Cardiac septum (tissue), 1 donor: ENCODE results near the gene IL11RA. TPM values are rescaled to one million over a fixed set of nuclear protein-coding genes. Genes with fewer than 3 reads are reported as not detected.
A peak's percentile ranks its signal among the peaks of the same experiment; 100 is the strongest.

Experiments
- DNase-seq: peaks from one replicate; pipeline ENCODE4 v3.0.0-alpha.2; 2020; ENCODE audit warnings: low spot score
- intact Hi-C: fragments of 100-400 bp; cut with DNase I; formaldehyde crosslinking; loops from one replicate; pipeline ENCODE4 v1.14.0; 2022
- total RNA-seq: library from RNA; stranded (reverse); fragmentation: NEBNext Ultra II Directional; extraction: Animal tissue kit (Norgen Biotek cat#: 25700); gene quantifications from one replicate; pipeline ENCODE4 v1.2.1, GENCODE V29; 2021
- donor health status: DM: no; HTN: no; CAD: no.

IL11RA gene
- total RNA-seq, 1 donor from 2014 or later: 59.4 TPM

DNA sequence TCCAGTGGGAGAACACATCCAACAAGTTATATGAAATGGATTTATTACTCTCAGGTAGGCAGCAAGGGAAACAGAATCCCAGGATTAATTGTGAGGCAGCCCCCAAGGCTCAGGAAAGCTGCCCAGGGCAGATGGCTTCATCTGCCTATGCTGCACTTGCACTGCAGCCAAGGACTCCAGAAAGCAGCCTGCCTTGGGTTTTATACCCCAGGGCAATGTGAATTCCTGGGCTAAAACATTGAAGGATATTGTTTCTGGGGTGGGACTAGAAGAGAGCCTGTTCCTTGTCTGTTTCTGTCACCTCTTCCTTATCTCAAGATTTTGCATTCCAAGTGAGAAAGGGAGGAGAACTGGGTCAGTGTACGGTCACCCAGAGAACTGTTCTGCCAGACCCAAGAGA is 19.3 kb downstream of the IL11RA start:
- DNase-seq: no peak
- intact Hi-C loops: no loop called here

GRCh38 chr9:34674440-34674839 is 22.5 kb downstream of the IL11RA start:
- no peak for DNase-seq

DNA sequence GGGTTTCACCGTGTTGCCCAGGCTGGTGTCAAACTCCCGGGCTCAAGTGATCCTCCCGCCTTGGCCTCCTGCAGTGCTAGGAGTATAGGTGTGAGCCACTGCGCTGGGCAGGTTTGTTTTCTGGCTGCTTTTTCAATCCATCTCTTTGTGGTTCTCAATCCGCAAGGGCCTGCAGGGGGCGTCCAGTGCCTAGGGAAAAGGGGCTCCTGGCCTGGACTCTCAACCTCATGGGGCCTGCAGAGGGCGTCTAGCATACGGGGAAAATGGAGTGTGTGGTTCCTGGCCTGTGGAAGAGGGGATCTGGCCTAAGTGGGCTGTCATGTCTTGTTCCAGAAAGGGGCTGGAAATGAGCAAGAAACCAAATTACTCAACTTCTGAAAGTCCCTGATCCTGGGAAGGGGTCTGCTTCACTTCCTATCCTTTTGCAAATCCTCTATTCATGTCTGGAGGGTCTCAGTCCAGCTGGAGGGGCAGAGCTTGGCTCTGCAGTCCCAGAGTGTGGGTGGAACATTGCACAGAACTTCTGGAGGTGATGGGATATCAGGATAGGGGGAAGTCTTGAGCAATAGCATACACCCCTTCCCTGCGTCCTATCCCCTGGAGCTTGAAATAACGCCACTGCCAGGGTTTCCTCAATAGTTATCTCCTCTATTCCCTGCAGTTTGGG is 23.2 kb downstream of the IL11RA start:
- no peak for DNase-seq
- intact Hi-C loops: no loop called here

More at GRCh38 chr9:34674440-34674839, 22.5 kb downstream of the IL11RA start:
- intact Hi-C loops: no loop called here

- intact Hi-C loops: no loop called here
- no peak for DNase-seq
Observed at GRCh38 chr9:34675869-34676268, 23.9 kb downstream of the IL11RA start.

DNA sequence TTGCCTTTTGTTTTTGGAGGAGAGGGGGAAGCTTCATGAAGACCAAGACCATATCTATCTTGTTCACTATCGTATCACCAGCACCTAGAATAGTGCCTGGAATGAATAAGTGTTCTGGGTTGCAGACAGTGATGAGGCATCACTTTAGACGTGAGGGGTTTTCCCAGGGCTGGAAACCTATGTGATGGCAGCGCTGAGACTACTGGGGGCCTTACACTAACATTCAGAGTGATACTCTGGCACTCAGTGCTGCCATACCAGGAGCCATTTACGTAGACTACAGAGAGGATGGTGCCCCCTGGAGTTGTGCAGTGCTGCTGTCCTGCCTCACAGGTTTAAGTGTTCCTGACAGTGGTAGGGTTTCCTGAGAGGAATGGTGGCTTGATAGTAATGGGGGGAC is 32.2 kb downstream of the IL11RA start:
- intact Hi-C loops: no loop called here
- DNase-seq: peak; percentile 54

- peak; percentile 56 for DNase-seq
- intact Hi-C loops: no loop called here
Observed at GRCh38 chr9:34684816-34685215, 32.8 kb downstream of the IL11RA start.

DNA sequence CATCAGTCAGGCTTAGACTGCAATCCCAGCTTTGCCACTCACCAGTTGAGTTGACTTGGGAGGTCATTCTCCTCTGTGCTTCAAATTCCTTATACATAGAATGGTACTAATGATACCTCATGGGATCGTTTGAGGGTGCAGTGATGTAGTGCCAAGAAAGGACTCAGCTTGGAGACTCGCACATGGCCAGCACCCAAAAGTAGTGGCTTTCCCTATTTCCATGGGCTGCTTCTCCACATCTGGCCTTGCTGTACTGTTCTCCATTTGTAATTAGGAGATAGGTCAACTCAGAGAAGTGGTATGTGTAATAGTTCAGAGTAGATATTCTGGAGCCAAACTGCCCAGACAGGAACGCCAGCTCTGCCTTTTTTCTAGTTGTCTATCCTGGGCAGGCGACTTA is 33.6 kb downstream of the IL11RA start:
- DNase-seq: peak; percentile 15
- intact Hi-C loops: no loop called here

DNA sequence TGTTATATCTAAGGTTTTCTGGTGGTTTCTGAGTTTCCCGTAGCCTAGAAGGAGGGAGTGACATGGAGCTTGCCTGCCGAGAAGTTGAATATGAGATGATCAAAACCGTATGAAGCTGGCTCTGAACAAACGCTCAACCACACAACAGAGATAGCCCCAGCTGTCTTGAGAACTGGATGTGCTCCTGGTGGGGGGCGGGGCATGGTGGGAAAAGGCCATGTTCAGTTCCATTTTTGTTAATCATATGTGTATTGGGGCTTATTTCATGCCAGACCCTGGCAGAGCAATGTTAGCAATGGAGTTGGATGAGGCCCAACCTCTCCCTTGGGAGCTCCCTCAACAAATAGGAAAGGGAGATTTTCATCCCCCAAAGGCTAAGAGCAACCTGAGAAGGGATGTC is 34.2 kb downstream of the IL11RA start:
- DNase-seq: peak; percentile 20

GRCh38 chr9:34686732-34687131 is 34.7 kb downstream of the IL11RA start:
- peak; percentile 10 for DNase-seq

More for the DNA sequence above, 34.2 kb downstream of the IL11RA start:
- intact Hi-C loops: no loop called here

DNA sequence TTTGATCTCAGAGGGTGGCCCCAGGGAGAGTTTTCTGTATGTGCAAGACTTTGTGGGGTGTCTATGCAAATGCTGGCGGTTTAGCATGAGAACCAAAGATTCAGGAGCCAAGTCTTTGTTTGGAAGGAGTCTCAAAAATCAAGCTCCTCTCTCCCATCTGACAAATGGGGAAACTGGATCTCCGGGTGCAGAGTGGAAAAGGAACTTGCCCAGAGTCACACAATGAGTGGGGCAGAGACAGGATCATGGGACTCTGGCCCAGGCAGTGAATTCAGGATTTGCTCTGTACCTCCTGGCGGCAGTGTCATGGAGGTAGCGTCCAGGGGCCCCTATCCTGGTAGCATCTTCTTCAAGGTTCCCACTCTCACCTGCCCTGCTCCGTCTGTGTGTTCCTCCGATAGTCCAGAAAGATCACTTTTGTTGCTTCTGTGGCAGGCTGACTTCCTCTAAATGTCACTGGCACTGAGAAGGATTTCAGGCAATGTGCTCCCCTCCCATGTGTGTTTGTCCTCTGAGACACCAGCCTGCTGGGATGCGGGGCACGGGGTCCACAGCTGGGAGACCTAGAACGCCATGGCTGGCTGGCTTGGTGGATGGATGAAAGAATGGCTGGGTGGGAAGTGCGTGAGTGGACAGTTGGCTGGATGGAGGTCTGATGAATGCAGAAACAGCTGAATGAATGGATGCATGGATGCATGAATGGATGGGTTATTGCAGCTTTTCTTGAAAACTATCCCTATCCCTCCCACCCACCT is 35.5 kb downstream of the IL11RA start:
- peak; percentile 43 for DNase-seq
- intact Hi-C loops: no loop called here

More at GRCh38 chr9:34686732-34687131, 34.7 kb downstream of the IL11RA start:
- intact Hi-C loops: no loop called here

GRCh38 chr9:34688329-34689115 is 36.5 kb downstream of the IL11RA start:
- intact Hi-C loops: no loop called here
- DNase-seq: no peak

DNA sequence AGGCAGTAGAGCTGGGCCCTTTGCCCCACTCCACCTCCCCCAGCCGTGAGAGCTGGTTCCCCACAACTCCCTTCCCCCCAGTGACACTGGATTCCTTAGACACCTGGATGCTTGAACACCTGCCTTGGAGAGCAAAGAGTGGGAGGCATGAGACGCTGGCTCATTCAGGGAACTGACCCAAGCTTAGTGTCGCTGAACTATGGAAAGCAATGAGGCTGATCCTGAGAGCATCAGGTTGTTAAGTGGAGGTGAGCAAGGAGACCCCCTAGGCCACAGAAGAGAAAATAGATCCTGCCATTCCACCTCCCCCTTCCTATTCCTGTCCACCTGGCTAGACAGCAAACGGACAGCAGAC is 37.1 kb downstream of the IL11RA start:
- DNase-seq: no peak

GRCh38 chr9:34689512-34689911 is 37.5 kb downstream of the IL11RA start:
- intact Hi-C loops: no loop called here
- DNase-seq: no peak

More for the DNA sequence above, 37.1 kb downstream of the IL11RA start:
- intact Hi-C loops: no loop called here

GRCh38 chr9:34690983-34691935 is 39.3 kb downstream of the IL11RA start, which contains the start of gene CCL19:
CCL19 (minus strand) TSS chr9:34691276; CDS start chr9:34691139, 137 bp downstream.
- no peak for DNase-seq
- intact Hi-C loops: no loop called here

- DNase-seq: no peak
- intact Hi-C loops: no loop called here
Observed at GRCh38 chr9:34691936-34692315, 39.9 kb downstream of the IL11RA start.

DNA sequence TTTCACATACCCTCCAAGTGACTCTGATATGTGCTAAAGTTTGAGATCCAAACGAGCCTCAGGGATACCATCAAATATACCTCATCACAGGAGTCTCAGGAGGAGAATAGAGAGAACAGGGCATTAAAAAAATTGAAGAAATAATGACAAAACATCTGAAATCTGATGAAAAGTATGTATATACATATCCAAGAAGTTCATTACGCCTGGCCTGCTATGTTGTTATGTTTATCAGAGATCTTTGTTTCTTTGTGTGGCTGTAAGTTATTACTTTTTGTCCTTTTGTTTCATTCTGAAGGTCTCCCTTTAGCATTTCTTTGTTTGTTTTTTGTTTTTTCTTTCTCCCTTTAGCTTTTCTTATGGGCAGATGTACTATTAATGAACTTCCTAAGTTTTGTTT is 41.6 kb downstream of the IL11RA start:
- intact Hi-C loops: no loop called here
- DNase-seq: no peak

GRCh38 chr9:34694811-34695210 is 42.8 kb downstream of the IL11RA start:
- DNase-seq: no peak
- intact Hi-C loops: no loop called here

DNA sequence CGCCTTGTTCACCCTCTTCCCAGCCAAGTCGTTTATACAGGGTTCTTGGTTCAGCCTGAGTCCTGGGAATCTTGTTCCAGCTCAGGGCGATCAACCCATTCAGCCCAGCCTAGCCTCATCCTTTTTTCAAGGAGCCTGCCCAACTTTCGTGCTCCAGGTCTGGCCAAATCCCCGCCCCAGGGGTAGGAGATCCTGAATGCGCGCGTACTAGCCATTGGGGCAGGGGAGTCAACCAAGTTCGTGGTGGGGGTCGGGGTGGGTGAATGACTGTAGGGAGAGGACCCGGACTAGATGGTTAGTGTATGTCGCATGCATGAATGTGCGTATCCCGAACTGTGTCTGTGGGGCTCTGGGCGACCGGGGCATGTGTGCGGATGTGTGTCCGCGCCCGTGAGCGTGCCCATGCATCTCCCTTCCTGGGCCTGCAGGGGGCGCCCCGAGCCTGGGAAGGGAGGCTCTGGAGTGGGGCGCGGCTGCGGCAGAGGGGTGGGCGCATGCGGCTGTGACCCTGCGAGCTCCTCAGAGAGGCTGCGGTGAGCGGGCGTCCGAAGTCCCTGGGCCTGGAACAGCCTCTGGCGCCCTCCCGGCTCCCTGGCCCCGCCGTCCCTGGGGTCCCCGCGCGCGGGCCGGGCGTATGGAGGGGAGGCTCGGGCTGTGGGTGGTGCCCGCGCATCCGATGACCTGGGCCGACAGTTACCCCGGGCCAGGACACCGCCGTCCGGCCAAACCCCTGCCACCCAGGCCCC is 49.2 kb downstream of the IL11RA start:
- intact Hi-C loops: loop anchor here (5.0 to 10.0 kb wide), 3 partner anchors 34 to 284 kb away; partner anchors contain the start of genes DNAJB5 and GALT
- DNase-seq: peak; percentile 84
